ENCODE data around the gene CAPN6.

Gene CAPN6

DNA sequence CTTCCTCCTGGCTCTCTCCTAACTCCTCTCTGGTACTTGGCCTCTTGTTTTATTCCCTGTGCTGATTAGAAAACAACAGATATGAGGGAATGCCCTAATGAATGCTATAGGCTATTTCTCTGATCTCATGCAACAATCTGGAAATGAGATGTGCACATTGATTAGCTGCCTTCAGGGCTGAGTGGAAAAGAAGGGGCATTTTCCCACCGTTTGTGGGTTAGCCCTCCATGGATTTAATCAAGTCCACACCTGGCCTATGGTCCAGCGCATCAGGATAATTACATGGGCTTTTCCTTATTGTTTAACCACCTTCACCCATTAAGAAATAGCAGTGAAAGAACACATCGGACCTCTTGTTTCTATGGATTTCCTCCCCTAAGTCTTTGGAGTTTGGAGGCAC lies 70.0 kb downstream of the CAPN6 start:
- no peak for DNase-seq (ENCODE audit: low read depth in 2 of 2)

DNA sequence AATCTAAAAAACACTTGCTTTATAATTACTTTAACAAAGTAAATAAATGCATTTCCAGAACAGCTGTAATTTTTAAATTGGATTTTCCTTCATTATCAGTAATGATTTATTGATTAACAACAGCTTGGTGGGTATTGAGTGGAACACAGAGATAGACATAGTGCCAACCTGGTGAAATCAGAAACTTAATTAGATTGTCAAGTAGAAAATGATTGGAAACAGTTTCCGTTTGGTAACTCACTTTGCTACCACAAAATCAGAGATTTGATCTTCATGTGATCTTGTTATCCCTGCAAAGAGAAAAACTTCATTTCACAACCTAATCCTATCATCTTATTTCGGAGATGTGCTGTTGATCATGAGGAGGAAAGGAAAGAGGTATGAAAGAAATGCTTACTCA lies 70.8 kb downstream of the CAPN6 start:
- DNase-seq (ENCODE audit: low read depth in 2 of 2), result no peak
